Measurements from ENCODE around the gene CD44.

Gene CD44

DNA sequence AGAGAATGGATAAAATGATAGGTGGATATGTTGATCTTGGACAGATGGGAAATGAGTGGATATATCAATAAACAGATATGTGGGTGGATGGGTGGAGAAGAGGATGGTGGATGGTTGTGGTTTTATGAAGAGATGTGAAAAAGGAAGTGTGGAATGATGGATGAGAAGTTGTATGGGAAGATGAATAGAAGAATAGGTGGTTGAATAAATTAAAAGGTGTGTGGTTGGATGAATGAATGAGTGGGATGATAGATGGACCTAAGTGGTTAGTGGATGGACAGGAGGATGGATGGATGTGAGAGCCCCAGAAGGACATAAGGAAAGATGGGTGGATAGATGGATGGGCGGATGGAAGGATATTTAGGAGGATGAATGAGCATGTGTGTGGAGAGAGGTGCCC, 913 bp upstream of the CD44 start:
- Histone ChIP-seq H3K4me2 (ENCODE audit: low read depth, low read length, poor library complexity, severe bottlenecking) (no peak overlapping the region), H3K27ac (ENCODE audit: low read depth, low read length) (no peak overlapping the region), H3K9ac (ENCODE audit: low read length) (no peak overlapping the region), H3K36me3 (ENCODE audit: low read length) (no peaks in the 10 kb centered on the region), H3K9me3 (ENCODE audit: insufficient read depth, low read length) (no peaks in the 10 kb centered on the region), H3K9me2 (replicated peaks; ENCODE audit: insufficient read depth, low read length) (no peaks in the 10 kb centered on the region), H3K4me3 (ENCODE audit: insufficient read depth, low read length, poor library complexity, severe bottlenecking) (no peak overlapping the region), H2AFZ (ENCODE audit: low read depth, low read length, severe bottlenecking) (no peak overlapping the region), H3K27me3 (ENCODE audit: low read length) (no peaks in the 10 kb centered on the region), H3K79me2 (ENCODE audit: insufficient read depth, low read length) (no peaks in the 10 kb centered on the region), H3F3A (ENCODE audit: insufficient read depth) (no peaks in the 10 kb centered on the region), H4K20me1 (ENCODE audit: low read depth, low read length) (no peaks in the 10 kb centered on the region)
- TF ChIP-seq, protein P1, sequence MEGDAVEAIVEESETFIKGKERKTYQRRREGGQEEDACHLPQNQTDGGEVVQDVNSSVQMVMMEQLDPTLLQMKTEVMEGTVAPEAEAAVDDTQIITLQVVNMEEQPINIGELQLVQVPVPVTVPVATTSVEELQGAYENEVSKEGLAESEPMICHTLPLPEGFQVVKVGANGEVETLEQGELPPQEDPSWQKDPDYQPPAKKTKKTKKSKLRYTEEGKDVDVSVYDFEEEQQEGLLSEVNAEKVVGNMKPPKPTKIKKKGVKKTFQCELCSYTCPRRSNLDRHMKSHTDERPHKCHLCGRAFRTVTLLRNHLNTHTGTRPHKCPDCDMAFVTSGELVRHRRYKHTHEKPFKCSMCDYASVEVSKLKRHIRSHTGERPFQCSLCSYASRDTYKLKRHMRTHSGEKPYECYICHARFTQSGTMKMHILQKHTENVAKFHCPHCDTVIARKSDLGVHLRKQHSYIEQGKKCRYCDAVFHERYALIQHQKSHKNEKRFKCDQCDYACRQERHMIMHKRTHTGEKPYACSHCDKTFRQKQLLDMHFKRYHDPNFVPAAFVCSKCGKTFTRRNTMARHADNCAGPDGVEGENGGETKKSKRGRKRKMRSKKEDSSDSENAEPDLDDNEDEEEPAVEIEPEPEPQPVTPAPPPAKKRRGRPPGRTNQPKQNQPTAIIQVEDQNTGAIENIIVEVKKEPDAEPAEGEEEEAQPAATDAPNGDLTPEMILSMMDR (IDR thresholded peaks at IDR 0.05; ENCODE audit: insufficient read depth, low read length, poor library complexity, severe bottlenecking): no peak
- TF ChIP-seq EZH2phosphoT487 (conservative IDR thresholded peaks at IDR 0.05; ENCODE audit: low read length): no peak

DNA sequence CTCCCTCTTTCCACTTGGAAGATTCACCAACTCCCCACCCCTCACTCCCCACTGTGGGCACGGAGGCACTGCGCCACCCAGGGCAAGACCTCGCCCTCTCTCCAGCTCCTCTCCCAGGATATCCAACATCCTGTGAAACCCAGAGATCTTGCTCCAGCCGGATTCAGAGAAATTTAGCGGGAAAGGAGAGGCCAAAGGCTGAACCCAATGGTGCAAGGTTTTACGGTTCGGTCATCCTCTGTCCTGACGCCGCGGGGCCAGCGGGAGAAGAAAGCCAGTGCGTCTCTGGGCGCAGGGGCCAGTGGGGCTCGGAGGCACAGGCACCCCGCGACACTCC, 397 bp upstream of the CD44 start:
- TF ChIP-seq, protein P1 (IDR thresholded peaks at IDR 0.05; ENCODE audit: insufficient read depth, low read length, poor library complexity, severe bottlenecking): no peak
- no peak for TF ChIP-seq EZH2phosphoT487 (conservative IDR thresholded peaks at IDR 0.05; ENCODE audit: low read length)
- Histone ChIP-seq H2AFZ (ENCODE audit: low read depth, low read length, severe bottlenecking) (no peak overlapping the region), H3K27ac (ENCODE audit: low read depth, low read length) (no peak overlapping the region), H3K36me3 (ENCODE audit: low read length) (no peaks in the 10 kb centered on the region), H3K9ac (ENCODE audit: low read length) (no peak overlapping the region), H3K79me2 (ENCODE audit: insufficient read depth, low read length) (no peaks in the 10 kb centered on the region), H3K27me3 (ENCODE audit: low read length) (no peaks in the 10 kb centered on the region), H3K9me3 (ENCODE audit: insufficient read depth, low read length) (no peaks in the 10 kb centered on the region), H3F3A (ENCODE audit: insufficient read depth) (no peaks in the 10 kb centered on the region), H3K4me3 (ENCODE audit: insufficient read depth, low read length, poor library complexity, severe bottlenecking) (no peak overlapping the region), H4K20me1 (ENCODE audit: low read depth, low read length) (no peaks in the 10 kb centered on the region), H3K9me2 (replicated peaks; ENCODE audit: insufficient read depth, low read length) (no peaks in the 10 kb centered on the region), H3K4me2 (ENCODE audit: low read depth, low read length, poor library complexity, severe bottlenecking) (peak overlapping the region; percentile 11)

DNA sequence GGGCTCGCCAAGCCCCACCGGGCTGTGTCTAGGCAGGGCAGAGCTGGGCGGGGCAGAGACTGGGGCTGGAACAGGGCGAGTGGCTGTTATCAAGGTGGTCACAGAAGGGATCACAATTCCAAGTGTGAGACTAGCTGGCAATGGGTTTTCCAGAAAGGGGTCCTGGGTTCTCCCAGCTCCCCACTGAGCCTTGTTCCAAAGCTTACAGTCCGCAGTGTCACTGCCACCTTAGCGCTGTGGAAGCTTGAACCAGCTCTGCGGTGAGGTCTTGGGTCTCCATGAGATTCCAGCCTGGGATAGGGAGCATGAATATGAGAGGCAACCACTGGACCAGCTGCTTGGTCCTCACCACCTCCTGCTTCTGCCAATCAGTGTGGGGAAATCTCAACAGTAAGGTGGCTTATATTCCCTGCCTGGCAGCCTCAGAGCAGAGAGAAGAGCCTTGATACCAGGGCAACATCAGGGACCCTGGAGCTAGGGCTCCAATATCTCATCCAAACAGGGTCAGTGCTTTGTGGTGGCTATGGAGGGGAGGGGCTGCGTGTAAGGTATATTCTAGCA, 831 bp downstream of the CD44 start:
- Histone ChIP-seq H3K9ac (ENCODE audit: low read length) (no peak overlapping the region), H2AFZ (ENCODE audit: low read depth, low read length, severe bottlenecking) (no peak overlapping the region), H4K20me1 (ENCODE audit: low read depth, low read length) (no peaks in the 10 kb centered on the region)

More for the DNA sequence above, 831 bp downstream of the CD44 start:
- Histone ChIP-seq H3K36me3 (ENCODE audit: low read length) (no peaks in the 10 kb centered on the region), H3K4me2 (ENCODE audit: low read depth, low read length, poor library complexity, severe bottlenecking) (no peak overlapping the region), H3K9me2 (replicated peaks; ENCODE audit: insufficient read depth, low read length) (no peaks in the 10 kb centered on the region), H3F3A (ENCODE audit: insufficient read depth) (no peaks in the 10 kb centered on the region), H3K4me3 (ENCODE audit: insufficient read depth, low read length, poor library complexity, severe bottlenecking) (no peak overlapping the region), H3K27ac (ENCODE audit: low read depth, low read length) (no peak overlapping the region), H3K79me2 (ENCODE audit: insufficient read depth, low read length) (no peaks in the 10 kb centered on the region), H3K27me3 (ENCODE audit: low read length) (no peaks in the 10 kb centered on the region), H3K9me3 (ENCODE audit: insufficient read depth, low read length) (no peaks in the 10 kb centered on the region)
- TF ChIP-seq, protein P1 (IDR thresholded peaks at IDR 0.05; ENCODE audit: insufficient read depth, low read length, poor library complexity, severe bottlenecking): no peak
- TF ChIP-seq EZH2phosphoT487 (conservative IDR thresholded peaks at IDR 0.05; ENCODE audit: low read length): no peak

Data from SU-DHL-6 (cell line).